HepG2 (cell line): Measurements from ENCODE around the gene MROH2A. TPM values are rescaled to one million over a fixed set of nuclear protein-coding genes. Genes with fewer than 3 reads are reported as not detected.

ENCODE experiments used
- ATAC-seq: fragments of 200-7000 bp; cut with Tn5 transposase; 3 replicates; pipeline ENCODE4 v1.9.1; 2020; ENCODE audit warnings: mild to moderate bottlenecking, moderate library complexity
- BruUV-seq: library from RNA; stranded (reverse); fragments of 400-500 nt; replicated peaks from 2 replicates; lab custom pipeline; 2021; lab: Mats Ljungman, UMichigan
- CTCF ChIA-PET: fragments of 300-600 bp; formaldehyde crosslinking; extraction: SDS; loops from one replicate; lab custom pipeline; 2021; ENCODE audit warnings: low total read pairs, inconsistent platforms, low intra/inter-chr PET ratio; lab: Yijun Ruan, JAX
- POLR2A ChIA-PET: fragments of 350-600 bp; sonication (Branson Sonifier 250); formaldehyde crosslinking; loops from one replicate; lab custom pipeline; 2020; ENCODE audit warnings: antibody characterized with exemption, inconsistent platforms; lab: Yijun Ruan, JAX
- DNase-seq: peaks from one replicate; pipeline ENCODE4 v3.0.0-alpha.2; 2015; ENCODE audit warnings: low spot score
- FAIRE-seq: peaks from 3 replicates; lab custom pipeline; 2011; peaks lifted over from hg19 to GRCh38; lab: Jason Lieb, UNC
- H2AFZ ChIP-seq: one replicate; pipeline ENCODE4 v1.6.1; 2011; ENCODE audit warnings: low read length, inconsistent platforms
- H3K27ac ChIP-seq: fragments of 300-600 bp; 3 replicates; pipeline ENCODE4 v1.8.0; 2011; ENCODE audit warnings: mixed run types, mild to moderate bottlenecking, mixed read lengths, low read length, inconsistent platforms; ENCODE audit not compliant: insufficient read depth; ENCODE audit errors: extremely low read length
- H3K27me3 ChIP-seq, 2 experiments: fragments of 200-600 bp in 1 of 2; 2 replicates in 1 of 2; 3 replicates in 1 of 2; pipeline versions ENCODE4 v1.6.0 to v1.8.0; 2011; ENCODE audit warnings: low read length in 2 of 2, mild to moderate bottlenecking in 2 of 2, moderate library complexity in 2 of 2, inconsistent platforms in 1 of 2; ENCODE audit not compliant: insufficient read depth in 2 of 2, control insufficient read depth in 1 of 2
- H3K36me3 ChIP-seq, 2 experiments: fragments of 200-600 bp in 1 of 2; replicated peaks in 1 of 2; 2 replicates in 1 of 2; 3 replicates in 1 of 2; pipeline versions ENCODE4 v1.5.1 to v1.8.0; 2011; ENCODE audit warnings: low read length in 2 of 2, inconsistent platforms in 1 of 2; ENCODE audit not compliant: insufficient read depth in 2 of 2, control insufficient read depth in 1 of 2
- H3K4me1 ChIP-seq: 2 replicates; pipeline ENCODE4 v1.5.1; 2012; ENCODE audit warnings: low read length, inconsistent platforms; ENCODE audit not compliant: insufficient read depth
- H3K4me2 ChIP-seq: 2 replicates; pipeline ENCODE4 v1.6.0; 2011; ENCODE audit warnings: low read depth, low read length, inconsistent platforms
- H3K4me3 ChIP-seq, 3 experiments: fragments of 200-600 bp in 1 of 3; sonication (generic), shearing (Covaris generic) in 1 of 3; replicated peaks in 1 of 3; 2 replicates each; pipeline ENCODE4 v1.5.1; 2011 to 2016; ENCODE audit warnings: low read length in 3 of 3, inconsistent platforms in 2 of 3, low read depth in 2 of 3, mild to moderate bottlenecking in 2 of 3, control low read depth in 1 of 3, mixed read lengths in 1 of 3; ENCODE audit not compliant: insufficient read depth in 1 of 3
- H3K79me2 ChIP-seq: one replicate; pipeline ENCODE4 v1.6.1; 2011; ENCODE audit warnings: low read length, inconsistent platforms; ENCODE audit not compliant: insufficient read depth
- H3K9ac ChIP-seq: 2 replicates; pipeline ENCODE4 v1.6.0; 2011; ENCODE audit warnings: mild to moderate bottlenecking, low read depth, low read length, inconsistent platforms; ENCODE audit not compliant: insufficient read depth
- H3K9me3 ChIP-seq: 2 replicates; pipeline ENCODE4 v1.5.1; 2012; ENCODE audit warnings: mild to moderate bottlenecking, low read length
- H4K20me1 ChIP-seq: 2 replicates; pipeline ENCODE4 v1.6.0; 2011; ENCODE audit warnings: inconsistent platforms, mild to moderate bottlenecking, low read length, moderate library complexity; ENCODE audit not compliant: insufficient read depth
- ELK4 ChIP-seq: sonication (generic); formaldehyde crosslinking; IDR thresholded peaks from 2 replicates; pipeline ENCODE4 v1.9.0; 2021; ENCODE audit warnings: missing genetic modification reagents, borderline replicate concordance
- ERF ChIP-seq: IDR thresholded peaks from 2 replicates; pipeline ENCODE4 v1.6.1; 2018; ENCODE audit warnings: missing biosample characterization, missing genetic modification reagents
- HNRNPL ChIP-seq: fragments of 200-400 bp; formaldehyde crosslinking; IDR thresholded peaks from 2 replicates; pipeline ENCODE4 v1.6.1; 2017; ENCODE audit warnings: mild to moderate bottlenecking, low read depth, low read length
- KDM4B ChIP-seq: sonication (generic); formaldehyde crosslinking; IDR thresholded peaks from 2 replicates; pipeline ENCODE4 v1.4.0; 2020; ENCODE audit warnings: missing genetic modification reagents
- MXD3 ChIP-seq: IDR thresholded peaks from 2 replicates; pipeline ENCODE4 v1.6.1; 2016; ENCODE audit warnings: mild to moderate bottlenecking, missing biosample characterization, missing genetic modification reagents
- NFE2L1 ChIP-seq: sonication (generic); formaldehyde crosslinking; IDR thresholded peaks from 2 replicates; pipeline ENCODE4 v1.4.0; 2020; ENCODE audit warnings: missing genetic modification reagents, mild to moderate bottlenecking, borderline replicate concordance
- NR1H2 ChIP-seq: sonication (generic); formaldehyde crosslinking; IDR thresholded peaks from 2 replicates; pipeline ENCODE4 v1.8.1; 2022; ENCODE audit warnings: low read depth, missing genetic modification reagents, borderline replicate concordance
- PITX1 ChIP-seq: sonication (generic); formaldehyde crosslinking; IDR thresholded peaks from 2 replicates; pipeline ENCODE4 v1.5.1; 2020; ENCODE audit warnings: mild to moderate bottlenecking, missing genetic modification reagents
- TFAP4 ChIP-seq: sonication (generic); IDR thresholded peaks from 2 replicates; pipeline ENCODE4 v1.6.1; 2016; ENCODE audit warnings: low read depth, borderline replicate concordance
- ZMYM3 ChIP-seq: sonication (generic); formaldehyde crosslinking; IDR thresholded peaks from 2 replicates; pipeline ENCODE4 v1.5.1; 2020; ENCODE audit warnings: mild to moderate bottlenecking, missing genetic modification reagents
- ZNF138 ChIP-seq: sonication (generic); formaldehyde crosslinking; IDR thresholded peaks from 2 replicates; pipeline ENCODE4 v1.5.0; 2020; ENCODE audit warnings: mild to moderate bottlenecking, low read depth, missing genetic modification reagents
- ZNF225 ChIP-seq: sonication (generic); formaldehyde crosslinking; IDR thresholded peaks from 2 replicates; pipeline ENCODE4 v1.4.0; 2020; ENCODE audit warnings: mild to moderate bottlenecking, missing genetic modification reagents
- ZNF329 ChIP-seq: sonication (generic); formaldehyde crosslinking; IDR thresholded peaks from 2 replicates; pipeline ENCODE4 v1.9.0; 2021; ENCODE audit warnings: low read depth, mild to moderate bottlenecking, missing genetic modification reagents
- ZNF33A ChIP-seq: sonication (generic); formaldehyde crosslinking; IDR thresholded peaks from 2 replicates; pipeline ENCODE4 v1.5.1; 2020; ENCODE audit warnings: missing genetic modification reagents, mild to moderate bottlenecking, moderate library complexity, borderline replicate concordance
- ZNF746 ChIP-seq: sonication (generic); formaldehyde crosslinking; IDR thresholded peaks from 2 replicates; pipeline ENCODE4 v1.8.0; 2022; ENCODE audit warnings: mild to moderate bottlenecking, missing genetic modification reagents
- ZNF781 ChIP-seq: sonication (generic); formaldehyde crosslinking; IDR thresholded peaks from 2 replicates; pipeline ENCODE4 v1.5.1; 2020; ENCODE audit warnings: borderline replicate concordance, mild to moderate bottlenecking, missing genetic modification reagents; ENCODE audit errors: not compliant biosample characterization
- WGBS: methylation state at CpG from one replicate; pipeline ENCODE4 v1.1.6; 2017; ENCODE audit warnings: low lambda C conversion rate; 5-methylcytosine and 5-hydroxymethylcytosine counted together
- in situ Hi-C: cut with HindIII; loops from 2 replicates; pipeline ENCODE4 v1.10.0; 2017; ENCODE audit warnings: low pct_unique_long_range_greater_than_20kb; ENCODE audit not compliant: extremely low pct_ligation_motif_present
- intact Hi-C: fragments of 100-400 bp; cut with micrococcal nuclease; formaldehyde crosslinking; loops from one replicate; pipeline ENCODE4 v1.10.0; 2022; ENCODE audit not compliant: unreplicated experiment
- polyA plus RNA-seq, 8 experiments: library from polyadenylated mRNA; depleted of rRNA in 3 of 8; stranded (reverse) in 7 of 8; unstranded in 1 of 8; fragments of >200 nt; fragmentation: Illumina TruSeq in 4 of 8; extraction: Trizol in 4 of 8; gene quantifications; 2 replicates each; pipeline versions ENCODE4 v1.2.1 to v1.2.3, GENCODE V29; 2011 to 2016; ENCODE audit warnings: low read depth in 4 of 8, missing spikeins in 1 of 8, mixed read lengths in 1 of 8; ENCODE audit not compliant: insufficient read depth in 1 of 8
- total RNA-seq, 5 experiments: library from RNA; depleted of rRNA; stranded (reverse); fragments of >200 nt; fragmentation: Illumina TruSeq; extraction: Trizol; gene quantifications; 2 replicates each; pipeline ENCODE4 v1.2.3, GENCODE V29; 2016; ENCODE audit warnings: low read depth in 1 of 5

The MROH2A gene
- total and polyA plus RNA-seq, 2 of the 13 experiments (the other 11 are each of a cell fraction or from before 2014, with no cell fraction given) = 0.03 to 0.04 TPM

GRCh38 chr2:233792720-233793119, 14.6 kb downstream of the MROH2A start:
- ChIA-PET POLR2A (no interaction called here), CTCF (no interaction called here)
- Histone ChIP-seq H4K20me1 (no peaks in the 10 kb centered on the region), H3K79me2 (no peaks in the 10 kb centered on the region), H3K36me3 (no peaks in the 10 kb centered on the region), H3K4me1 (peaks cover 14% of the 10 kb centered on the region; the same call in 1 of the 2 replicates), H3K4me3 (no peak overlapping the region), H3K27ac (no peak overlapping the region), H3K9ac (no peak overlapping the region), H3K4me2 (no peak overlapping the region), H2AFZ (no peak overlapping the region), H3K9me3 (no peaks in the 10 kb centered on the region), H3K27me3 (peaks cover 7 to 44% of the 10 kb centered on the region in 2 experiments; a peak in 3 of 5 replicates)
- ATAC-seq = no peak
- intact Hi-C loops (no loop called here), in situ Hi-C loops (no loop called here)
- no peak for FAIRE-seq
- BruUV-seq = no TSS peak
- 76% methylated on average over 7 of the region's 7 CpGs for WGBS
- TF ChIP-seq MXD3 (no peak), ZMYM3 (0 out of 2 replicates have a peak, but pooled peaks have one; percentile 10), ZNF329 (CRISPR knock-in tag) (peak; percentile 98)
- DNase-seq = no peak

- H3K27ac ChIP-seq = no peak overlapping the region
- intact Hi-C loops = no loop called here
- BruUV-seq = no TSS peak
- ChIA-PET POLR2A (no interaction called here), CTCF (no interaction called here)
- no peak for FAIRE-seq
- in situ Hi-C loops = no loop called here
- no peak overlapping the region for H2AFZ ChIP-seq
- peak; percentile 20 for ATAC-seq
- peaks cover 7 to 52% of the 10 kb centered on the region in 2 experiments; a peak in 3 of 5 replicates for H3K27me3 ChIP-seq
- peaks cover 14% of the 10 kb centered on the region; the same call in 1 of the 2 replicates for H3K4me1 ChIP-seq
- H4K20me1 ChIP-seq = no peaks in the 10 kb centered on the region
- no peaks in the 10 kb centered on the region for H3K79me2 ChIP-seq
- H3K36me3 ChIP-seq = no peaks in the 10 kb centered on the region
- no peak overlapping the region for H3K4me2 ChIP-seq
- H3K4me3 ChIP-seq = no peak overlapping the region
- no peak for DNase-seq
- H3K9me3 ChIP-seq = no peaks in the 10 kb centered on the region
- WGBS = 61% methylated on average over 17 of the region's 18 CpGs
- H3K9ac ChIP-seq = no peak overlapping the region
- no peak for TF ChIP-seq HNRNPL
- TF ChIP-seq NFE2L1 (CRISPR knock-in tag) = 0 out of 2 replicates have a peak, but pooled peaks have one; percentile 36
- no peak for TF ChIP-seq ELK4
- TF ChIP-seq ZNF33A = no peak
- TF ChIP-seq PITX1 (CRISPR knock-in tag) = no peak
- no peak for TF ChIP-seq KDM4B
- 0 out of 2 replicates have a peak, but pooled peaks have one; percentile 17 for TF ChIP-seq ZNF225
- no peak for TF ChIP-seq ERF (CRISPR knock-in tag)
- no peak for TF ChIP-seq ZNF781 (CRISPR knock-in tag)
- TF ChIP-seq NR1H2 (CRISPR knock-in tag) = no peak
- TF ChIP-seq TFAP4 = no peak
- no peak for TF ChIP-seq ZNF746 (CRISPR knock-in tag)
- 0 out of 2 replicates have a peak, but pooled peaks have one; percentile 47 for TF ChIP-seq ZNF138 (CRISPR knock-in tag)
These were observed 15.5 kb downstream of the MROH2A start for GRCh38 chr2:233793465-233794127.
